Ovary (tissue), 3 donors: ENCODE data around the gene NPIPA8.
"Not testable (repeated sequence)": the region's sequence is repeated elsewhere in the genome, so short reads cannot be mapped to it uniquely, and the experiment has no call there.

Source experiments
- CTCF ChIP-seq, 3 donors: fragments of 450-650 bp in 2 of 3; fragments of 200-600 bp in 1 of 3; IDR thresholded peaks; one replicate each; pipeline versions ENCODE4 v1.5.1 to v1.8.0; 2016 to 2022; ENCODE audit warnings: antibody characterized with exemption in 3 of 3, mild to moderate bottlenecking in 1 of 3
- POLR2A ChIP-seq: fragments of 450-650 bp; IDR thresholded peaks from one replicate; pipeline ENCODE4 v1.6.1; 2017; ENCODE audit warnings: antibody characterized with exemption, mild to moderate bottlenecking, moderate library complexity
- donor health status: DM: no; HTN: no; CAD: no.

- not testable (repeated sequence) for TF ChIP-seq POLR2A; CTCF (IDR thresholded peaks at IDR 0.05)
Measured at GRCh38 chr16:18384869-18385268, 48.3 kb upstream of the NPIPA8 start.
